ENCODE results near the gene ATP1A4.

ATP1A4 gene

DNA sequence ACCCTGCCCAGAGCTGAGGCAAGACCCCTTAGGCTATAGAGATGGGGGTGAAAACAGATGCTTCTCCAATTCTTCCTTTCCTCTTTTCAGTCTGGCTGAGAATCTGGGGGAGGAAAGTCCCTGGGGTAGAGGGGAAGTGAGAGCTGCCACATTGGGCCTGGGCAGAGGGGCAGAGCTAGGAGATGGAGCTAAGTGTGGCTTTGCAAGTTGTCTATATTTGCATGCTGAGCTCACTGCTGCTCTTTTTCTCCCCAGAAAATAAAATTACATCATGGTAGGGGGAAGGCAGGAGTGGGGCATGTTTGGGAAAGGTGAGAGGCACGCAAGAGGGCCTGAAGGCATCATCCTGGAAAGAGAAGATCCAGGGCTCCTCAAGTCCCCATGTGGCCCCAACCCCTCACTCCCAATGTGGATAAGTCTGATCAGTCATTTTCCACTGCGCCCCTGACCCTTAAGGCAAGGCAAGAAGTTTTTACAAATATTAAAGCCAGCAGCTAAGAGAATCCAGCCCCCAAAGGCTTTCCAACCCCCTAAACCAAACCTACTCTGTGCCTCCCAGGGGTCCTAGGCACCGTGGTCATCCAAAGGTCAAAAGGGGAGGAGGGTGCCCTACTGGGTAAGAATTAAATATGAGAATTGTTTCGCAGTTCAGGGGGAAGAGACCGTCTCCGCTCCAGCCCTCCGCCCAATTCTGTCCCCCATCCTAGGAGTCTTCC lies 53.3 kb downstream of the ATP1A4 start:
- peak overlapping the region; percentile 37 for H3K4me3 ChIP-seq (ENCODE audit: low read length)
- TF ChIP-seq, protein P1, sequence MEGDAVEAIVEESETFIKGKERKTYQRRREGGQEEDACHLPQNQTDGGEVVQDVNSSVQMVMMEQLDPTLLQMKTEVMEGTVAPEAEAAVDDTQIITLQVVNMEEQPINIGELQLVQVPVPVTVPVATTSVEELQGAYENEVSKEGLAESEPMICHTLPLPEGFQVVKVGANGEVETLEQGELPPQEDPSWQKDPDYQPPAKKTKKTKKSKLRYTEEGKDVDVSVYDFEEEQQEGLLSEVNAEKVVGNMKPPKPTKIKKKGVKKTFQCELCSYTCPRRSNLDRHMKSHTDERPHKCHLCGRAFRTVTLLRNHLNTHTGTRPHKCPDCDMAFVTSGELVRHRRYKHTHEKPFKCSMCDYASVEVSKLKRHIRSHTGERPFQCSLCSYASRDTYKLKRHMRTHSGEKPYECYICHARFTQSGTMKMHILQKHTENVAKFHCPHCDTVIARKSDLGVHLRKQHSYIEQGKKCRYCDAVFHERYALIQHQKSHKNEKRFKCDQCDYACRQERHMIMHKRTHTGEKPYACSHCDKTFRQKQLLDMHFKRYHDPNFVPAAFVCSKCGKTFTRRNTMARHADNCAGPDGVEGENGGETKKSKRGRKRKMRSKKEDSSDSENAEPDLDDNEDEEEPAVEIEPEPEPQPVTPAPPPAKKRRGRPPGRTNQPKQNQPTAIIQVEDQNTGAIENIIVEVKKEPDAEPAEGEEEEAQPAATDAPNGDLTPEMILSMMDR (conservative IDR thresholded peaks at IDR 0.05; ENCODE audit: low read depth, low read length) = no peak
- DNase-seq (ENCODE audit: low read depth) = no peak

DNA sequence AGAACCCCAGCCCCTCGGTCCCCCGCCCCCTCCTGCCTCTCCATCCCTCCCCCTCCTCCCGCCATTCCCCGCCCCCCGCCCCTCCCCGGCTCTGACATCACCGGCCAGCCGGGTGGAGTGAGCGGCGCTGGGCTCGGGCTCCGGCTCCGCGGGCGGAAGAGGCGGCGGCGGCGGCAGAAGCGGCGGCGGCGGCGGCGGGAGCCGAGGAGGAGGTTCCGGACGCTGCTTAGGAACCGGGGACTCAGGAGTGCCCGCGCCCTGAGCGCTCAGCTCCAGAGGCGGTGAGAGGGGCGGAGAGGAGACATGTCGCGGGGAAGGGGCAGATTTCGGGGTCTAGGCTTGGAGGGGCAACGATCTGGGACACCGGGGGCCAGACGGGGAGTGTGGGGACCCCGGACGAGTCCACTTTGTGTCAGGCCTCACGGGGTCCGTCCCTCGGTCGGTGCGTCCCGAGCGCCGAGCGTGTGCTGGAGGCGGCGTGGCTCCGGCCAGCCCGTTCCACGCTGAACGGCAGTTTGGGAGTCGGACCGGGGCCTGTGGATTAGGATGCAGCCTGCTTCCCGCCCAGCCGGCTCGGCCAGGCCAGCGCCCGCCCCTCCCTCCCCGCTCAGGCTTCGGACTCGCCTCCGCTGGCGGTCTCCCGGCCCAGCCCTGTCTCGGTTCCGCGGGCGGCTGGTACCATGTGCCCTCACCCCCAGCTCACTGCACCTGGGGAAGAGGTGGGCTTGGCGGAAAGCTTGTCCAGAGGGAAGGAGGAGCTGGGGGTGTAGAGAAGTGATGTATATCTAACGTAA lies 54.0 kb downstream of the ATP1A4 start, which contains the start of gene PEA15:
PEA15 (plus strand) TSS at position 143 of the 794 bp plus-strand sequence. CDS start 6,161 bp downstream, outside the sequence.
- H3K4me3 ChIP-seq (ENCODE audit: low read length) = peak within 1 kb of the TSS; percentile 92
- TF ChIP-seq, protein P1 (conservative IDR thresholded peaks at IDR 0.05; ENCODE audit: low read depth, low read length) = no peak
- DNase-seq (ENCODE audit: low read depth) = no peak

DNA sequence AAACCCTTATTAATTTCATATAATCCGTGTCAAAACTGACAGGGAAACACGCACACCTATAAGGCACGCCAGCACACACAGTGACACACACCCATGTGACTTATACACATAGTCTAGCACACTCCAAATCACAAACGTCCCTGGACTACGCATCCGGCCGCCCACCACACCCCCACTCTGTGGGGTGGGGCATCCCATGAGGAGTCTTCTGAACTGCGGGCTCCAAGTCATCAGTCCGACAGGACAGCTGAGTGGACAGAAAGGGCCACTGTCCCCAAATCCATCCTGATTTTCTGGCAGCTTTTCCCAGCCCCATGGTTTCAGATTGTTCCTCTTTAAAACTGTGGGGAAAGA lies 54.6 kb downstream of the ATP1A4 start:
- TF ChIP-seq, protein P1 (conservative IDR thresholded peaks at IDR 0.05; ENCODE audit: low read depth, low read length) = no peak
- peak overlapping the region; percentile 92 for H3K4me3 ChIP-seq (ENCODE audit: low read length)
- no peak for DNase-seq (ENCODE audit: low read depth)

DNA sequence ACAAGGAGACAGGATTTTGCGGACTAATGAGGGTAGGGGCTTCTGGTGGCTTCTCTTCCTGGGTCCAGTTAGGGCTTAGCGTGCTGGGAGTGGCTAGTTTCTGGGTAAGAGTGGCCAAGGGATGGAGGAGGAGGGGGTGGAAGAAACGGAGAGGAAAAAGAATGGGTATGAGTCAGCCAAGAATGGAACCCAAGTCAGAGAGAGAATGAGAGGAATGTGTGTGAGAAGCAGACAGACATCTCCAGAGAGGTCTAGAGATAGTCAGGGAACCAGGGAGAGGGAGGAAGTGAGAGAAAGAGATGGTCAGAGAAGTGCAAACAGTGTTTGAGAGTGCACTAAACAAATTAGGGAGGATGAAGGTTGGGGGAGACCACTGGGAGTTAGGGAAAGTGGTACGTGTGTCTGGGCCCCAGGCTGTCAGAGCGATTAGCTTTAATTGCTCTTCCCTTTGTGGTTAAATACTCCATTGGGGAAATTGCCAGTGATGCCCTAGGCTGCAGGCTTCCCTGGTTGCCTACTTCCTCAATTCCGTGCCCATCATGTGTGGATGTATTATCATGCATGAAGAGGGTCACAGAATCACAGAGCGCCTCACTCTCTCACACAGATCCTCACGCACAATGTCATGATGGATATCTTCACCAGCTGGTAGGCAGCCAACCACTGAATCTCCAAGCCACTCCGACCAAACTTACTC lies 55.2 kb downstream of the ATP1A4 start:
- H3K4me3 ChIP-seq (ENCODE audit: low read length) = peak overlapping the region; percentile 92
- TF ChIP-seq, protein P1 (conservative IDR thresholded peaks at IDR 0.05; ENCODE audit: low read depth, low read length) = no peak
- peak; percentile 66 for DNase-seq (ENCODE audit: low read depth)

DNA sequence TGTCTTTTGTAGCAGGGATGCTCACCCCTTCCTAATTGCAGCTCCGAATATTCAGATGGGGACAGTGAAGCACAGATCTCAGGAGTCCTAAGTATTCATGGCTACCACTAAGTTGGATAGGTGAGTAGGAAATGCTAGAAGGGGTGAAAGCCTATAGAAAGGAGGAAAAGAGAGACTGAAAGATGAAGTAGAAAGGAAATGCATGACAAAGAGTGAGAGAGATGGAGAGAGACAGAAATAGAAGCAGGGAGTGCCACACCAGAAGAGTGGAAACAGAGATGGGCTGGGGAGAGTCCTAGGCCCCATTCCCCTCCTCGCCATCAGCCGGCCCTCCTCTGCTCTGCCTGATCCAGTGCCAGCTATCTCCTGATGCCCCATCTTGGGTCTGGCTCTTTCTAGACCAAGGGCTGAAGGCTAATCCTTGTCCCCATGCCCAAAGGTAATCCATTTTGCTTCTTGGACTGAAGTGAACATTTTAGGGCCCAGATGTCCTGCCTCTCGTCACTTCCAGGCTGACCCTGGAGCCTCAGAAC lies 55.8 kb downstream of the ATP1A4 start:
- TF ChIP-seq, protein P1 (conservative IDR thresholded peaks at IDR 0.05; ENCODE audit: low read depth, low read length) = no peak
- no peak overlapping the region for H3K4me3 ChIP-seq (ENCODE audit: low read length)
- no peak for DNase-seq (ENCODE audit: low read depth)

DNA sequence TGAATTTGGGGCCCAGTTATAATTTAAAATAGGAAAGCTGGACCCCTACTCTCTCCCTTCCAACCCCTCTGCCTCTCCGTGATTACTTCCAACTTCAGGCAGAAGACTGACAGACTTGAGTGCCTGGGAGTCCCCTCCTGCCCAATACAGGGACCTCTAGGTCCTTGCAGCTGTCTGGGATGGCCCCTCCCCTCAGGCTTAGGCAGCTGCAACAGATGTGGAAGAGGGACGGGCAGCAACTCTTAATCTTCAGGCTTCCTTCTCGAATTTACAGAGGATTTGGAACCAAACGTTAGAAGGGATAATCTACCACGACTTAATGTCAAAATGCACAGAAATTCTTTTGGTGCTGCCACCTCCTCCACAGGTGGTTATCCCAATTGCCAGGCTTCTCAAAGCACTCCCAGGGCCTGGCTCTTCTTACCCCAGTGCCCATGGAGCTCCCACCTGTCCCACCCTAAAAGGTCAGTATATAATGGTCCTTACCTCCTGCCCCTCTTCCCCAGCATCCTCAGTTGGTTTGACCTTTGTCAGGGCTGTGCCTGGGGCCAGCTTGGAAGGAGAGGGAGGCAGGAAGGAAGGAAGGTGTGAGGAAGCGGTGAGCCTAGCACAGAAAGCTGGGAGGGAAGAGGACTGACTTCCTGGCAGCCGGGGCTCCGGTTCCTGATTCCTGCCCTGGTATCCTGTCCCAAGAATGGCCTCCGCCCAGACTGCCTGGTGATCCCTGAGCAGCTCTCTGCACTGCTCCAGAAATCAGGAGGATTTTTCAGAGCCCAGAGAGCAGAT lies 56.6 kb downstream of the ATP1A4 start:
- TF ChIP-seq, protein P1 (conservative IDR thresholded peaks at IDR 0.05; ENCODE audit: low read depth, low read length) = no peak
- H3K4me3 ChIP-seq (ENCODE audit: low read length) = no peak overlapping the region
- DNase-seq (ENCODE audit: low read depth) = no peak
